Panc1 (cell line): ENCODE results near the gene OTULINL. TPM values are rescaled to one million over a fixed set of nuclear protein-coding genes. Genes with fewer than 3 reads are reported as not detected.

ENCODE experiments used
- ATAC-seq: fragments of 200-7000 bp; cut with Tn5 transposase; 2 replicates; pipeline ENCODE4 v1.9.1; 2020; ENCODE audit warnings: mild to moderate bottlenecking, moderate library complexity
- BruUV-seq: library from RNA; stranded (reverse); fragments of 400-500 nt; replicated peaks from 2 replicates; lab custom pipeline; 2021; lab: Mats Ljungman, UMichigan
- CTCF ChIA-PET: fragments of 300-600 bp; sonication (Branson Sonifier 250); formaldehyde crosslinking; loops from one replicate; lab custom pipeline; 2022; ENCODE audit warnings: antibody characterized with exemption; lab: Charles Lee
- POLR2A ChIA-PET: fragments of 300-600 bp; sonication (Branson Sonifier 250); formaldehyde crosslinking; loops from one replicate; lab custom pipeline; 2022; ENCODE audit warnings: antibody characterized with exemption; lab: Charles Lee
- DNase-seq: peaks from one replicate; pipeline ENCODE4 v3.0.0-alpha.2; 2010; ENCODE audit warnings: low read depth, low spot score
- H3K27ac ChIP-seq: 2 replicates; pipeline ENCODE4 v1.5.1; 2011; ENCODE audit warnings: mild to moderate bottlenecking, low read length, inconsistent platforms
- H3K27me3 ChIP-seq: fragments of 200-500 bp; sonication (Bioruptor generic); 2 replicates; pipeline ENCODE4 v1.6.0; 2014; ENCODE audit warnings: low read length, inconsistent platforms; ENCODE audit not compliant: control insufficient read depth, insufficient read depth
- H3K36me3 ChIP-seq: fragments of 200-500 bp; sonication (Bioruptor generic); 2 replicates; pipeline ENCODE4 v1.5.1; 2014; ENCODE audit warnings: inconsistent platforms, mild to moderate bottlenecking, low read length, moderate library complexity; ENCODE audit not compliant: control insufficient read depth, insufficient read depth
- H3K4me1 ChIP-seq: 2 replicates; pipeline ENCODE4 v1.5.1; 2011; ENCODE audit warnings: inconsistent platforms, mild to moderate bottlenecking, low read length, moderate library complexity; ENCODE audit not compliant: control insufficient read depth, insufficient read depth
- H3K4me3 ChIP-seq, 2 experiments: 2 replicates each; pipeline ENCODE4 v1.5.1; 2011 to 2012; ENCODE audit warnings: low read depth in 2 of 2, low read length in 2 of 2, mild to moderate bottlenecking in 2 of 2, inconsistent platforms in 1 of 2, moderate library complexity in 1 of 2
- H3K9me3 ChIP-seq: fragments of 200-500 bp; sonication (Bioruptor generic); 2 replicates; pipeline ENCODE4 v1.5.1; 2014; ENCODE audit warnings: low read depth, mild to moderate bottlenecking, inconsistent platforms, low read length, moderate library complexity; ENCODE audit not compliant: control insufficient read depth, insufficient read depth
- POLR2AphosphoS5 ChIP-seq: IDR thresholded peaks from 2 replicates; pipeline ENCODE4 v1.6.1; 2012; ENCODE audit warnings: mild to moderate bottlenecking, low read depth, low read length, moderate library complexity
- SIN3A ChIP-seq: IDR thresholded peaks from 2 replicates; pipeline ENCODE4 v1.6.1; 2012; ENCODE audit warnings: low read depth, mild to moderate bottlenecking, low read length, moderate library complexity, borderline replicate concordance; ENCODE audit not compliant: insufficient read depth
- TCF7L2 ChIP-seq: IDR thresholded peaks from 2 replicates; pipeline ENCODE4 v1.6.1; 2011; ENCODE audit warnings: mild to moderate bottlenecking, low read depth, low read length, inconsistent platforms
- in situ Hi-C: cut with HindIII; loops from 2 replicates; pipeline ENCODE4 v1.10.0; 2016; ENCODE audit warnings: low sequenced_read_pairs, low pct_unique_long_range_greater_than_20kb
- intact Hi-C: fragments of 100-400 bp; cut with micrococcal nuclease; formaldehyde crosslinking; loops from one replicate; pipeline ENCODE4 v1.10.0; 2022; ENCODE audit not compliant: unreplicated experiment
- total RNA-seq: library from RNA; stranded (reverse); gene quantifications from one replicate; pipeline ENCODE4 v1.2.1, GENCODE V29; 2021; ENCODE audit not compliant: unreplicated experiment
- TF ChIP-seq, protein P1 (sequence below): fragments of 450-650 bp; IDR thresholded peaks from 2 replicates; pipeline ENCODE4 v1.5.1; 2017; ENCODE audit warnings: mild to moderate bottlenecking
- TF ChIP-seq, protein P2 (sequence below), 2 experiments: IDR thresholded peaks; 2 replicates each; pipeline ENCODE4 v1.6.1; 2011 to 2012; ENCODE audit warnings: low read depth in 2 of 2, control low read depth in 1 of 2, low read length in 1 of 2, mild to moderate bottlenecking in 1 of 2, moderate library complexity in 1 of 2; ENCODE audit not compliant: insufficient read depth in 1 of 2

Gene OTULINL
- total RNA-seq, 1 experiment from 2014 or later: 1.8 TPM

DNA sequence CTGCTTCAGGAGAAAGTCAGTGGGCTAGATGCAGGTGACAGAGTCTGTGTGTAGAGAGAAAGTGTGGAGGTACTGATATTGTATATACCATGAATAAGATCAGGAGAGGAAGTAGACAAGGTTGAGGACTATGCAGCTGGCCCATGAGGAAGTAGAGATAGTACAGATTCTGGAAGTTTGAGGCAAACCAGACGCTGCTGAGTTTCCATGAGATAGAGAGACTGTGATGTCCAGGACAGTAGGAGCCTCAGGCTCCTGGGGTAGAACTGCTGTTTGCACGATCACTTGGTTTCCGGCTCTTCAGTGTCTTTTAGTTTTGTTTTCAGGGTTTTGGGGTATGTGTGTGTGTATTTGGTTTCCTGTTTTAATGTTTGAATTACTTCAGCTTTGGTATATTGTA is 13.6 kb downstream of the OTULINL start:
- Histone ChIP-seq H3K27ac (no peak overlapping the region), H3K4me3 (no peak overlapping the region), H3K27me3 (peaks cover 2% of the 10 kb centered on the region; the same call in 1 of the 2 replicates), H3K9me3 (no peaks in the 10 kb centered on the region), H3K36me3 (no peaks in the 10 kb centered on the region), H3K4me1 (no peaks in the 10 kb centered on the region)
- intact Hi-C loops (no loop called here), in situ Hi-C loops (no loop called here)
- ChIA-PET POLR2A (no interaction called here), CTCF (no interaction called here)
- TF ChIP-seq, protein P1, sequence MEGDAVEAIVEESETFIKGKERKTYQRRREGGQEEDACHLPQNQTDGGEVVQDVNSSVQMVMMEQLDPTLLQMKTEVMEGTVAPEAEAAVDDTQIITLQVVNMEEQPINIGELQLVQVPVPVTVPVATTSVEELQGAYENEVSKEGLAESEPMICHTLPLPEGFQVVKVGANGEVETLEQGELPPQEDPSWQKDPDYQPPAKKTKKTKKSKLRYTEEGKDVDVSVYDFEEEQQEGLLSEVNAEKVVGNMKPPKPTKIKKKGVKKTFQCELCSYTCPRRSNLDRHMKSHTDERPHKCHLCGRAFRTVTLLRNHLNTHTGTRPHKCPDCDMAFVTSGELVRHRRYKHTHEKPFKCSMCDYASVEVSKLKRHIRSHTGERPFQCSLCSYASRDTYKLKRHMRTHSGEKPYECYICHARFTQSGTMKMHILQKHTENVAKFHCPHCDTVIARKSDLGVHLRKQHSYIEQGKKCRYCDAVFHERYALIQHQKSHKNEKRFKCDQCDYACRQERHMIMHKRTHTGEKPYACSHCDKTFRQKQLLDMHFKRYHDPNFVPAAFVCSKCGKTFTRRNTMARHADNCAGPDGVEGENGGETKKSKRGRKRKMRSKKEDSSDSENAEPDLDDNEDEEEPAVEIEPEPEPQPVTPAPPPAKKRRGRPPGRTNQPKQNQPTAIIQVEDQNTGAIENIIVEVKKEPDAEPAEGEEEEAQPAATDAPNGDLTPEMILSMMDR: no peak
- TF ChIP-seq POLR2AphosphoS5 (no peak), SIN3A (no peak), TCF7L2 (no peak)
- TF ChIP-seq, protein P2, sequence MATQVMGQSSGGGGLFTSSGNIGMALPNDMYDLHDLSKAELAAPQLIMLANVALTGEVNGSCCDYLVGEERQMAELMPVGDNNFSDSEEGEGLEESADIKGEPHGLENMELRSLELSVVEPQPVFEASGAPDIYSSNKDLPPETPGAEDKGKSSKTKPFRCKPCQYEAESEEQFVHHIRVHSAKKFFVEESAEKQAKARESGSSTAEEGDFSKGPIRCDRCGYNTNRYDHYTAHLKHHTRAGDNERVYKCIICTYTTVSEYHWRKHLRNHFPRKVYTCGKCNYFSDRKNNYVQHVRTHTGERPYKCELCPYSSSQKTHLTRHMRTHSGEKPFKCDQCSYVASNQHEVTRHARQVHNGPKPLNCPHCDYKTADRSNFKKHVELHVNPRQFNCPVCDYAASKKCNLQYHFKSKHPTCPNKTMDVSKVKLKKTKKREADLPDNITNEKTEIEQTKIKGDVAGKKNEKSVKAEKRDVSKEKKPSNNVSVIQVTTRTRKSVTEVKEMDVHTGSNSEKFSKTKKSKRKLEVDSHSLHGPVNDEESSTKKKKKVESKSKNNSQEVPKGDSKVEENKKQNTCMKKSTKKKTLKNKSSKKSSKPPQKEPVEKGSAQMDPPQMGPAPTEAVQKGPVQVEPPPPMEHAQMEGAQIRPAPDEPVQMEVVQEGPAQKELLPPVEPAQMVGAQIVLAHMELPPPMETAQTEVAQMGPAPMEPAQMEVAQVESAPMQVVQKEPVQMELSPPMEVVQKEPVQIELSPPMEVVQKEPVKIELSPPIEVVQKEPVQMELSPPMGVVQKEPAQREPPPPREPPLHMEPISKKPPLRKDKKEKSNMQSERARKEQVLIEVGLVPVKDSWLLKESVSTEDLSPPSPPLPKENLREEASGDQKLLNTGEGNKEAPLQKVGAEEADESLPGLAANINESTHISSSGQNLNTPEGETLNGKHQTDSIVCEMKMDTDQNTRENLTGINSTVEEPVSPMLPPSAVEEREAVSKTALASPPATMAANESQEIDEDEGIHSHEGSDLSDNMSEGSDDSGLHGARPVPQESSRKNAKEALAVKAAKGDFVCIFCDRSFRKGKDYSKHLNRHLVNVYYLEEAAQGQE (IDR thresholded peaks at IDR 0.05; ENCODE audit: insufficient read depth in 1 of 2, low read depth in 2 of 2, low read length in 1 of 2): no peak
- ATAC-seq (no peak), DNase-seq (no peak)
- BruUV-seq: no TSS peak

- intact Hi-C loops: no loop called here
- TF ChIP-seq SIN3A (no peak), TCF7L2 (no peak), POLR2AphosphoS5 (no peak)
- TF ChIP-seq, protein P2 (IDR thresholded peaks at IDR 0.05; ENCODE audit: insufficient read depth in 1 of 2, low read depth in 2 of 2, low read length in 1 of 2): no peak
- TF ChIP-seq, protein P1: no peak
- Histone ChIP-seq H3K27ac (no peak overlapping the region), H3K4me1 (no peaks in the 10 kb centered on the region), H3K36me3 (no peaks in the 10 kb centered on the region), H3K4me3 (no peak overlapping the region), H3K9me3 (no peaks in the 10 kb centered on the region), H3K27me3 (peaks cover 2% of the 10 kb centered on the region; the same call in 1 of the 2 replicates)
- BruUV-seq: no TSS peak
- in situ Hi-C loops: no loop called here
- ATAC-seq (no peak), DNase-seq (no peak)
- ChIA-PET CTCF (no interaction called here), POLR2A (no interaction called here)
These were observed 14.3 kb downstream of the OTULINL start for GRCh38 chr5:14595891-14596290.
